ENCODE measurements around the gene PUS10. TPM values are rescaled to one million over a fixed set of nuclear protein-coding genes. Genes with fewer than 3 reads are reported as not detected.

PUS10 gene
- total RNA-seq, 6 experiments from 2014 or later, result 8.6 to 15.3 (median 13.1) TPM

DNA sequence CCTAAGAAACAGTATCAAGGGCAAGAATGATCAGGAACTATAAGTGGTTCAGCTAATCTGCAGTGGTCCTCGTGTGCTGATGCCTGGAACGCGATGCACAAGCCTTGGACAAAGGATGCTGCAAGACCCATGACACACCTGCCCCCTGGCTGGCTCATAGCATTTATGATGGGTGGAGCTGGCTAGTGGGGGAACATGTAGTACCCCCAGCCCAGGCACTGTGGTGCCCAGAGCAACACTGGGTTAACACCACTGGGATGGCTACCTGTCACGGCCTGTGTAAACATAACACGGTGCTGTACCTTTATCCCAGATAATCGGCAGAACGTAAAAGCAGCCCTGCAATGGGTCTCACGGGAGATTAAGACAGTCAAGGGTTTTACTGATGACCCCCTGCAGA, 60.8 kb downstream of the PUS10 start:
- DNase-seq, result no peak
- no peak for ATAC-seq
- intact Hi-C loops (cut with DNase I), result no loop called here
- peaks cover 0 to 29% (median 3%) of the 10 kb centered on the region in 4 donors for H3K36me3 ChIP-seq
- no peak overlapping the region for H3K4me3 ChIP-seq
- 20% methylated on average over 1 of the region's 8 CpGs for WGBS (ENCODE audit: insufficient coverage, low coverage, low lambda C conversion rate, missing lambda C conversion rate)
- TF ChIP-seq POLR2A (IDR thresholded peaks at IDR 0.05), result no peak
- TF ChIP-seq, protein P1, sequence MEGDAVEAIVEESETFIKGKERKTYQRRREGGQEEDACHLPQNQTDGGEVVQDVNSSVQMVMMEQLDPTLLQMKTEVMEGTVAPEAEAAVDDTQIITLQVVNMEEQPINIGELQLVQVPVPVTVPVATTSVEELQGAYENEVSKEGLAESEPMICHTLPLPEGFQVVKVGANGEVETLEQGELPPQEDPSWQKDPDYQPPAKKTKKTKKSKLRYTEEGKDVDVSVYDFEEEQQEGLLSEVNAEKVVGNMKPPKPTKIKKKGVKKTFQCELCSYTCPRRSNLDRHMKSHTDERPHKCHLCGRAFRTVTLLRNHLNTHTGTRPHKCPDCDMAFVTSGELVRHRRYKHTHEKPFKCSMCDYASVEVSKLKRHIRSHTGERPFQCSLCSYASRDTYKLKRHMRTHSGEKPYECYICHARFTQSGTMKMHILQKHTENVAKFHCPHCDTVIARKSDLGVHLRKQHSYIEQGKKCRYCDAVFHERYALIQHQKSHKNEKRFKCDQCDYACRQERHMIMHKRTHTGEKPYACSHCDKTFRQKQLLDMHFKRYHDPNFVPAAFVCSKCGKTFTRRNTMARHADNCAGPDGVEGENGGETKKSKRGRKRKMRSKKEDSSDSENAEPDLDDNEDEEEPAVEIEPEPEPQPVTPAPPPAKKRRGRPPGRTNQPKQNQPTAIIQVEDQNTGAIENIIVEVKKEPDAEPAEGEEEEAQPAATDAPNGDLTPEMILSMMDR (IDR thresholded peaks at IDR 0.05), result no peak
- no peak overlapping the region for H3K27ac ChIP-seq
- no peaks in the 10 kb centered on the region for H3K27me3 ChIP-seq
- H3K9me3 ChIP-seq, result no peaks in the 10 kb centered on the region
- no peaks in the 10 kb centered on the region for H3K4me1 ChIP-seq

DNA sequence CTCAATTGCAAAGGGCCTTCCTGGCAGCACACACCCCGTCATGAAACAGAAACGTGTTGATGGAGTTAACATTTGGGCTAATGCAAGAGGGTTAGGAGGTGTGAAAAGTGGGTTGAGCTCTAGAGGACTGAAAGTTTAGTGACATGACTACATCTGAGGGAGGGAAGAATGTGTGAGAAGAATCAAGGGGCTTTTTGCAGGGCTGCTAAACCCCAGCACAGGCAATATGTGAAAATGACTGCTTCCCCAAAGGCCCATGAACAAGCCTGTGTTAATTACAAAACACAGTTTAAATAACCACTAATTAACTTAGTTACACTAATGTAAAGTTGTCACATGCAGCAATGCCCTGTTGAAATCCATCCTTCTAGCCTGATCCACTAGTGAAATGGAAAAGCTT, 63.9 kb downstream of the PUS10 start:
- DNase-seq (no peak), ATAC-seq (no peak)
- intact Hi-C loops (cut with DNase I), result no loop called here
- Histone ChIP-seq H3K27ac (no peak overlapping the region), H3K4me1 (no peaks in the 10 kb centered on the region), H3K27me3 (no peaks in the 10 kb centered on the region), H3K9me3 (no peaks in the 10 kb centered on the region), H3K36me3 (peaks cover 0 to 21% (median 3%) of the 10 kb centered on the region in 4 donors), H3K4me3 (no peak overlapping the region)
- no peak for TF ChIP-seq POLR2A (IDR thresholded peaks at IDR 0.05)
- TF ChIP-seq, protein P1 (IDR thresholded peaks at IDR 0.05), result no peak
- WGBS (ENCODE audit: insufficient coverage, low coverage, low lambda C conversion rate, missing lambda C conversion rate), result 46% methylated on average over 2 of the region's 2 CpGs

DNA sequence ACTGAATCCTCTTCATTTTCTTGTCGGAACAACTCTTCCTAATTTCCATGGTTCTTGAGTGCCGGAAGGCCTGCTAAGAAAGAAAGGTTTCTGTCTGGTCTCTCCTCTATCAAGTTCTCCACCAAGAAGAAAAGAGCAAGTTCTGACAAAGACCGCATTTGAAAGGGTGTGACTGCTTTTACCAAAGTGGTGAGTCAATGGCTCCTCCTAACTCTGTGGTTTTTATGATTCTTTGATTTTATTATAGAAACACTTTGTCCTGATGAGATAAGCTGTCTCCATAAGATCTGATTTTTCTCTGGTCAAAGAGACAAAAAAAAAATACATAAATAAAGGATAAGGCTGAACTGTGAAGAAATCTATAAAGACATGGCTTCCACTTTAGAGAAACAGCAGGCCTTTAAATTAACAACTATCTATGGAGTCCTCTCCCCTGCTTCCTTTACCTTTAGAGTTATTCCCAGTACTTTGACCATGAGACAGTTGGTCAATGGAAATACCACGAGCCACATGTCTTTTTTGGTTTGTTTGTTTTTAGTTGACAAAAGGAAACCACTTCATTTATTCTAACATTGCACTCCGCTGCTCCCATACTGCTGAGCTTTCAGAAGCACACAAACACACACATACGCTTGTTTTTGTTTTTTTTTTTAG, 69.0 kb downstream of the PUS10 start:
- DNase-seq (no peak), ATAC-seq (no peak)
- Histone ChIP-seq H3K4me1 (no peaks in the 10 kb centered on the region), H3K27ac (no peak overlapping the region), H3K9me3 (no peaks in the 10 kb centered on the region), H3K27me3 (no peaks in the 10 kb centered on the region), H3K36me3 (peaks cover 0 to 18% (median under 1%) of the 10 kb centered on the region in 4 donors), H3K4me3 (no peak overlapping the region)
- intact Hi-C loops (cut with DNase I), result no loop called here
- TF ChIP-seq, protein P1 (IDR thresholded peaks at IDR 0.05), result no peak
- TF ChIP-seq POLR2A (IDR thresholded peaks at IDR 0.05), result no peak
- WGBS (ENCODE audit: insufficient coverage, low coverage, low lambda C conversion rate, missing lambda C conversion rate), result 84% methylated on average over 6 of the region's 6 CpGs

DNA sequence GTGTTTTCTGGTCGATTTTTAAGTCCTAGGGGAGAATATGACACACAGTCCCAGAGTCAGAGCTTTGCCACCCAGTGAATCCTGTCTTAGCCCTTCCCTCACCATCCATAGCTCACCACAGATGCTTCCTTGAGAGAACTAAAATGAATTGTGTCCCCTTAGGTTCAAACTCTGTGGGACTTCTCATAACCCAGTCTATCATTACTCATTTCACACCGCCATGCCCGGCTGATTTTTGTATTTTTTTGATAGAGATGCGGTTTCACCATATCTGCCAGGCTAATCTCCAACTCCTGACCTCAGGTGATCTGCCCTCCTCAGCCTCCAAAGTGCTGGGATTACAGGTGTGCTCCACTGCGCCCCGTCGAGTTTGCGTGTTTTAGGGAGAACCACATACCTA, 69.9 kb downstream of the PUS10 start:
- WGBS (ENCODE audit: insufficient coverage, low coverage, low lambda C conversion rate, missing lambda C conversion rate), result 97% methylated on average over 8 of the region's 8 CpGs
- Histone ChIP-seq H3K27ac (no peak overlapping the region), H3K36me3 (peaks cover 0 to 9% (median 0%) of the 10 kb centered on the region in 4 donors), H3K27me3 (no peaks in the 10 kb centered on the region), H3K4me1 (no peaks in the 10 kb centered on the region), H3K9me3 (no peaks in the 10 kb centered on the region), H3K4me3 (no peak overlapping the region)
- TF ChIP-seq POLR2A (IDR thresholded peaks at IDR 0.05), result no peak
- TF ChIP-seq, protein P1 (IDR thresholded peaks at IDR 0.05), result no peak
- ATAC-seq, result no peak
- intact Hi-C loops (cut with DNase I), result no loop called here
- no peak for DNase-seq

All from right lobe of liver (tissue), 6 donors.